HG02759 (cell line): ENCODE measurements around the gene TM7SF3.
A peak's percentile ranks its signal among the peaks of the same experiment; 100 is the strongest.
"Not testable (repeated sequence)": the region's sequence is repeated elsewhere in the genome, so short reads cannot be mapped to it uniquely, and the experiment has no call there.

ENCODE experiments used
- ATAC-seq: cut with Tn5 transposase; IDR thresholded peaks from one replicate; pipeline ENCODE4 v1.9.1; 2021; ENCODE audit warnings: mild to moderate bottlenecking, moderate library complexity; ENCODE audit not compliant: unreplicated experiment

The TM7SF3 gene, protein sequence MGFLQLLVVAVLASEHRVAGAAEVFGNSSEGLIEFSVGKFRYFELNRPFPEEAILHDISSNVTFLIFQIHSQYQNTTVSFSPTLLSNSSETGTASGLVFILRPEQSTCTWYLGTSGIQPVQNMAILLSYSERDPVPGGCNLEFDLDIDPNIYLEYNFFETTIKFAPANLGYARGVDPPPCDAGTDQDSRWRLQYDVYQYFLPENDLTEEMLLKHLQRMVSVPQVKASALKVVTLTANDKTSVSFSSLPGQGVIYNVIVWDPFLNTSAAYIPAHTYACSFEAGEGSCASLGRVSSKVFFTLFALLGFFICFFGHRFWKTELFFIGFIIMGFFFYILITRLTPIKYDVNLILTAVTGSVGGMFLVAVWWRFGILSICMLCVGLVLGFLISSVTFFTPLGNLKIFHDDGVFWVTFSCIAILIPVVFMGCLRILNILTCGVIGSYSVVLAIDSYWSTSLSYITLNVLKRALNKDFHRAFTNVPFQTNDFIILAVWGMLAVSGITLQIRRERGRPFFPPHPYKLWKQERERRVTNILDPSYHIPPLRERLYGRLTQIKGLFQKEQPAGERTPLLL

DNA sequence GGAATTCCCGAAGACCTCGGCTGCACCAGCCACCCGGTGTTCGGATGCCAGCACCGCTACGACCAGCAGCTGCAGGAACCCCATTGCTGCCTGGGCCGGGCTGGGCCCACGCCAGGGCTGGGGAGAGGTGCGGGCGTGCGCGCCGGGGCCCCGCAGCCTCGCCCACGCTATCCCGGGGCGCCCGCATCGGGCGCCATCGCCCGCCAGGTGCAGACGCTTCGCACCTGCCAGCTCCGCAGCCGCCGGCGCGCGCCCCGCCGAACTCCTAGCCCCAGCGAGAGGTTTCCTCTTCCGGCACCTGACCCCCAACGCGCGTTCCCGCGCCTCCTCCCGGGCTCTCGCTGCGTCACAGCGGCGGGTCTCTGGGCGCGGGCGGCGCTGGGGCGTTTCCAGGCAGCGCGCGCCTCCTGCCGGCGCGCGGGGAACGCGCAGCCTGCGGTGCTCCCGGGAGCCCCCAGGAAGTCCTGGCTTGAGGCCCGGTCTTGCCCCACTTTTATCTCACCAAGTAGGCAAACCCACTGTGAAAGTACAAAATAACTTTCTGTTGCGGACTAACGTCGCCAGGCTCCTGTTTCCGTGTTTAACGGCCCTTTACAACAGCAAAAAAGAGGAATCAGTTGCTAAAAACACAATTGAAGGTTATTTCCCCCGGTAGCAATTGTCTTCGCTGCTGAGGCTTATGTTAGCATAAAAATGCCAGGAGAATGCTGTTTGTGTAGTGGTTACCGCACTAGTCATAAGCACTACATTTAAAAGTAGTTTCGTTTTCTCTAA lies at the start of gene TM7SF3:
Gene TM7SF3 (minus strand): TSS at position 300 of the 774 bp plus-strand sequence. CDS start 216 bp downstream, at position 84.
- ATAC-seq: peak; percentile 88

DNA sequence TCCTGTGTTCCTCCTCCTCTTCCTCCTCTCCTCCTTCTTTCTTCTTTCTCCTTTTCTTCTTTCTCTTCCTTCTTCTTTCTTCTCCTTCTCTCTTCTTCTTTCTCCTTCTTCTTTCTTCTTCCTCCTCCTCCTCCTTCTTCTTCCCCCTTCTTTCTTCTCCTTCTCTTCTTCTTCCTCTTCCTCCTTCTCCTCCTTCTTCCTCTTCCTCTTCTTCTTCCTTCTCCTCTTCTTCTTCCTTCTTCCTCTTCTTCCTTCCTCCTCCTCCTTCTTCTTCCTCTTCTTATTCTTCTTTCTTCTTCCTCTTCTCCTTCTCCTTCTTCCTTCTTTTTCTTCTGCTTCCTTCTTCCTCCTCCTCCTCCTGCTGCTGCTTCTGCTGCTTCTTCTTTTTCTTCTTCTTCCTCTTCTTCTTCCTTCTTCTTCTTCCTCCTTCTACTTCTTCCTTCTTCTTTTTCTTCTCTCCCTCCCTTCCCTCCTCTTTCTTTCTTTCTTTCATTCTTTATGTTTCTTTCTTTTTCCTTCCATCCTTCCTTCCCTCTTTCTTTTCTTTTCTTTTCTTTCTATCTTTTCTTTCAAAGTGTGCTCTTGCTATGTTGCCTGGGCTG lies 49.2 kb upstream of the TM7SF3 start:
- ATAC-seq: no peak

DNA sequence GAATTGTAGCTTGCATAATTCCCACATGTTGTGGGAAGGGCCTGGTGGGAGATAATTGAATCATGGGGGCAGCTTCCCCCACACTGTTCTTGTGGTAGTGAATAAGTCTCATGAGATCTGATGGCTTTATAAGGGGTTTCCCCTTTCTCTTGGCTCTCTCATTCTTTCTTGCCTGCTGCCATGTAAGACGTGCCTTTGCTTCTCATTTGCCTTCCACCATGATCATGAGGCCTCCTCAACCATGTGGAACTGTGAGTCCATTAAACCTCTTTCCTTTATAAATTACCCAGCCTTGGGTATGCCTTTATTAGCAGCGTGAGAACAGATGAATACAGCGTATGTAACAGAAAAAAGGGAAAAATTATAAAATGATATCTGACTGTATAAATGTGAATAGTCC lies 47.1 kb upstream of the TM7SF3 start:
- ATAC-seq: no peak

- ATAC-seq: no peak
Measured at GRCh38 chr12:27060740-27061139, 46.6 kb upstream of the TM7SF3 start.

GRCh38 chr12:27057543-27057942 lies 43.4 kb upstream of the TM7SF3 start:
- ATAC-seq: no peak

DNA sequence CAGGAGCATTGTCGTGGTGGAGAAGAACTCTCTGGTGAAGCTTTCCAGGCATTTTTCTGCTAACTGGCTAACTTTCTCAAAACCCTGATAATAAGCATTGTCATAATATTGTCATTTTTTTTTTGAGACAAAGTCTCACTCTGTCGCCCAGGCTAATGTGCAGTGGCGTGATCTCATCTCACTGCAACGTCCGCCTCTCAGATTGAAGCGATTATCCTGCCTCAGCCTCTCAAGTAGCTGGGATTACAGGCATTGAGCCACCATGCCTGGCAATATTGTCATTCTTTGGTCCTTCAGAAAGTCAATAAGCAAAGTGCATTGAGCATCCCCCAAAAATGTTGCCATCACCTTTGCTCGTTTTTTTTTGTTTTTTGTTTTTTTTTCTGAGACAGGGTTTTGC lies 41.8 kb upstream of the TM7SF3 start:
- no peak for ATAC-seq

DNA sequence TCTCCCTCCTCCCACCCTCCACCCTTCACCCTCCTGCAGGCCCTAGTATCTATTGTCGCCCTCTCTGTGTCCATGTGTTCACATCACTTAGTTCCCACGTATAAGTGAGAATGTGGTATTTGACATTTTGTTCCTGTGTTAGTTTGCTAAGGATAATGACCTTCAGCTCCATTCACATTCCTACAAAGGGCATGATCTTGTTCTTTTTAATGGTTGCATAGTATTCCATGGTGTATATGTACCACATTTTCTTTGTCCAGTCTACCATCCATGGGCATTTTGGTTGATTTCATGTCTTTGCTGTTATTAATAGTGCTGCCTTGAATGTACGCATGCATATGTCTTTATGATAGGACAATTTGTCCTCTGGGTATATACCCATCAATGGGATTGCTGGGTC lies 38.6 kb upstream of the TM7SF3 start:
- ATAC-seq: no peak

DNA sequence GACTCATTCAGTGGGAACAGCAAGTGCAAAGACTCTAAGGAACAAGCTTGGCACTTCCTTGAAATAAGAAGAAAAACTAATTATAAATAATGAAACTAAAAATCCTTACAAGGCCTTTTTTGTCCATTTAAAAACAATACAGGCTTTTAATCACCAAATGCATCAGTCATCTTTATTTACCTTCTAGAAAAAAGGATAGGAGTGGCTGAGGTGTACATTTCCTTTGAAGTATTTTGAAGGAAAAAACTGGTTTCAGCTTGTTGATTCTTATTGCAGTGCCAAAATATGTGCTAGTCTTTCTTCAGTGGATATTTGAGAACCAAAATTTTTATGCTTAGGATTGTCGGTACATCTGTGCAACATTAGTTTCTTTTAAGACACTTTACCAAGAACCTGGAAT lies 38.0 kb upstream of the TM7SF3 start:
- ATAC-seq: no peak

- ATAC-seq: no peak
Measured at GRCh38 chr12:27048822-27049752, 34.9 kb upstream of the TM7SF3 start.

DNA sequence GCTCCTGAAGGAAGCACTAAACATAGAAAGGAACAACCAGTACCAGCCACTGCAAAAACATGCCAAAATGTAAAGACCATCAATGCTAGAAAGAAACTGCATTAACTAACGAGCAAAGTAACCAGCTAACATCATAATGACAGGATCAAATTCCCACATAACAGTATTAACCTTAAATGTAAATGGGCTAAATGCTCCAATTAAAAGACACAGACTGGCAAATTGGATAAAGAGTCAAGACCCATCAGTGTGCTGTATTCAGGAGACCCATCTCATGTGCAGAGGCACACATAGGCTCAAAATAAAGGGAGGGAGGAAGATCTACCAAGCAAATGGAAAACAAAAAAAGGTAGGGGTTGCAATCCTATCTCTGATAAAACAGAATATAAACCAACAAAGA lies 27.8 kb upstream of the TM7SF3 start:
- not testable (repeated sequence) for ATAC-seq

DNA sequence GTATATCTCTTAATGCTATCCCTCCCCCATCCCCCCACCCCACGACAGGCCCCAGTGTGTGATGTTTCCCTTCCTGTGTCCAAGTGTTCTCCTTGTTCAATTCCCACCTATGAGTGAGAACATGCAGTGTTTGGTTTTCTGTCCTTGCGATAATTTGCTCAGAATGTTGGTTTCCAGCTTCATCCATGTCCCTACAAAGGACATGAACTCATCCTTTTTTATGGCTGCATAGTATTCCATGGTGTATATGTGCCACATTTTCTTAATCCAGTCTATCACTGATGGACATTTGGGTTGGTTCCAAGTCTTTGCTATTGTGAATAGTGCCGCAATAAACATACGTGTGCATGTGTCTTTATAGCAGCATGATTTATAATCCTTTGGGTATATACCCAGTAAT lies 26.5 kb upstream of the TM7SF3 start:
- ATAC-seq: not testable (repeated sequence)

GRCh38 chr12:27034607-27035293 lies 20.6 kb upstream of the TM7SF3 start:
- ATAC-seq: no peak

- no peak for ATAC-seq
Measured at GRCh38 chr12:27032679-27033078, 18.5 kb upstream of the TM7SF3 start.

GRCh38 chr12:27031531-27031930 lies 17.3 kb upstream of the TM7SF3 start:
- ATAC-seq: no peak

DNA sequence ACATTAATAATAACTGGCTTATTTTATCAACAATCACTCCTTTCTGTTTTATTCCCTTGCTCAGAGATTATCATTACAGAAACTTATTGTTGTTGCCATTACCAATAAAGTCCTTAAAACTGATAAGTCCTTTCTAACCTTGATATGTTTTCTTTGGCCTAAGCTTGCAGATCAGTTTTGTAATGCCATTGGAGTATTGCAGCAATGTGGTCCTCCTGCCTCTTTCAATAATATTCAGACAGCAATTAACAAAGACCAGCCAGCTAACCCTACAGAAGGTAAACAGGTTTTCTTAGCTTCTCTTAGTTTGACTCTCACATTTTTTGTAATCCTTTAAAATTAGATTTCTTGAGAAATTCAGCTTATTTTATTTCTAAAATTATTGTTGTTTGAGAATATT lies 12.1 kb upstream of the TM7SF3 start:
- no peak for ATAC-seq

DNA sequence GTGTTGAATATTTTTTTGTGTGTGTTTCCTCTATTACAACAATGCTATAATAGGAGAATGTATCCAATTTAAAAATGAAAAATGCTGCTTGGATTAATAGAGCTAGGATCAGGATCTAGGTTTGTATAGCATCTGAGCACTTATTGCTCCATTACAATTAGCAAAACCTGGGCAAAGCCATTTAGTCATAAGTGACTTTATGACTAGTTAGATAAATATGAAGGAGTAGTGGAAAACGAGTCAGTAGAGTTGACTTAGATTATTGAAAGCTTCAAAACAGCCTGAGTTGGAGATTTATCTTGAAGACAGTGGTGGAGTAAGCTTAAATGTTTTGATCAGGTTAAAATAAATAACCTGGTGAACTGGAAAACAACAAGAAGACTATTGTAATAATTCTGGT lies 10.9 kb upstream of the TM7SF3 start:
- no peak for ATAC-seq

GRCh38 chr12:27024291-27024690 lies 10.1 kb upstream of the TM7SF3 start:
- no peak for ATAC-seq

DNA sequence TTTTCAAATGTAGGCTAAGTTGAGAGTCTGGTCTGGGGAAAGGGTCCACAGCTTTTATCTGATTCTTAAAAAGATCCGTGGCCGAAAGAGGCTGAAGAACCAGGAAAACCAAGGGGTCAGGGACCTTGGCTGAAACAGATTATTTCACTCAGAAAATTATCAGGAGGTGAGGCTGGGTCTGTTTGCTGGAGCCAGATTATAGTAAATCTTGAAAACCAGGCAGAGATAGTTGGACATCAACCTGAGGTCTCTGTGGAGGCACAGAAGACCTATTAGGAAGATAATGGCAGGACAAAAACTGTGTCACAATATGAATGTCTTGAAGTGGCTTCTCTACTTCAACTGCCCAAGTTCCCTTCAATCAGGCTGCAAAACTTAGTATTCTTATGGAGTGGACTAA lies 6.6 kb upstream of the TM7SF3 start:
- no peak for ATAC-seq

DNA sequence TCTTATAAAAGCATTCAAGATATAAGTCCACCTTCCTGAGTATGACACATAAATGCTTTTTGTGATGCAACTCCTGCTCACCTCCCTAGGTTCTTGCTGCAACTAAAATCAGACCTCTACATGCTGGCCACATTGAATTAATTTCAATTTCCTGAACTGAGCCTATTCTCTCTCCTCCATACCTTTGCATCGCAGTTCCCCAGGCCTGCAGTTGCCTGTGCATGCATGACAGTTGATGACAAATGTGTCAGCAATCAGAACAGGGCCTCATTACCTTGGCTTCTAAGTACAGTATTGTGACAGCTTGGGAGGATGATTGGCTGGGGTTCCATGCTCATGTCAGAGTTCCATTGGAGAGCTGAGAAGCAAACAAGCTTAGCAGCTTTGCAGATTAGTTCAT lies 3.9 kb upstream of the TM7SF3 start:
- no peak for ATAC-seq
